SU-DHL-6 (cell line): Measurements from ENCODE around the gene ZSWIM4.

Source experiments
- EZH2phosphoT487 ChIP-seq: fragments of 200-600 bp; sonication (generic), shearing (Covaris generic); conservative IDR thresholded peaks from 2 replicates; pipeline ENCODE4 v1.6.1; 2018; ENCODE audit warnings: mild to moderate bottlenecking, antibody characterized with exemption, low read length, moderate library complexity, mixed read lengths
- TF ChIP-seq, protein P1 (sequence below): fragments of 200-600 bp; sonication (generic); IDR thresholded peaks from one replicate; pipeline ENCODE4 v1.5.1; 2017; ENCODE audit warnings: antibody characterized with exemption, mild to moderate bottlenecking, low read length, moderate library complexity; ENCODE audit not compliant: insufficient read depth, poor library complexity, severe bottlenecking

DNA sequence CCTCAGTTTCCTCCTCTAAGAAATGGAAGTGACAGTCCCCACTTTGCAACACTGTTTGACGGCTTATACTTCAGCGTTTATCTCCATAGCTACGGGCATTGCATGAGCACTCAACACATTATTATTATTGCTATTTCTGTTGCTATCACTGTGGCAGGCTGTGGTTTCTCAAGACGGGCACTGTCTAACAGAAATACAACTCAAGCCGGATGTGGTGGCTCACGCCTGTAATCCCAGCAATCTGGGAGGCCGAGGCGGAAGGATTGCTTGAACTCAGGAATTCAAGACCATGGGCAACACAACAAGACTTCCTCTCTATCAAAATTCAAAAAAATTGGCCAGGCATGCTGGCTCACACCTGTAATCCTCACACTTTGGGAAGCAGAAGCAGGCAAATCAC lies 4.9 kb upstream of the ZSWIM4 start:
- TF ChIP-seq, protein P1, sequence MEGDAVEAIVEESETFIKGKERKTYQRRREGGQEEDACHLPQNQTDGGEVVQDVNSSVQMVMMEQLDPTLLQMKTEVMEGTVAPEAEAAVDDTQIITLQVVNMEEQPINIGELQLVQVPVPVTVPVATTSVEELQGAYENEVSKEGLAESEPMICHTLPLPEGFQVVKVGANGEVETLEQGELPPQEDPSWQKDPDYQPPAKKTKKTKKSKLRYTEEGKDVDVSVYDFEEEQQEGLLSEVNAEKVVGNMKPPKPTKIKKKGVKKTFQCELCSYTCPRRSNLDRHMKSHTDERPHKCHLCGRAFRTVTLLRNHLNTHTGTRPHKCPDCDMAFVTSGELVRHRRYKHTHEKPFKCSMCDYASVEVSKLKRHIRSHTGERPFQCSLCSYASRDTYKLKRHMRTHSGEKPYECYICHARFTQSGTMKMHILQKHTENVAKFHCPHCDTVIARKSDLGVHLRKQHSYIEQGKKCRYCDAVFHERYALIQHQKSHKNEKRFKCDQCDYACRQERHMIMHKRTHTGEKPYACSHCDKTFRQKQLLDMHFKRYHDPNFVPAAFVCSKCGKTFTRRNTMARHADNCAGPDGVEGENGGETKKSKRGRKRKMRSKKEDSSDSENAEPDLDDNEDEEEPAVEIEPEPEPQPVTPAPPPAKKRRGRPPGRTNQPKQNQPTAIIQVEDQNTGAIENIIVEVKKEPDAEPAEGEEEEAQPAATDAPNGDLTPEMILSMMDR, result no peak
- TF ChIP-seq EZH2phosphoT487, result no peak
